Right lobe of liver (tissue), 4 donors: ENCODE measurements around the gene YKT6.
A peak's percentile ranks its signal among the peaks of the same experiment; 100 is the strongest.

Experiments
- POLR2A ChIP-seq: fragments of 450-650 bp; IDR thresholded peaks from one replicate; pipeline ENCODE4 v1.6.1; 2017; ENCODE audit warnings: antibody characterized with exemption, mild to moderate bottlenecking
- TF ChIP-seq, protein P1 (sequence below), 4 donors: fragments of 200-600 bp in 3 of 4; fragments of 450-650 bp in 1 of 4; IDR thresholded peaks; one replicate each; pipeline versions ENCODE4 v1.5.1 to v1.8.0; 2016 to 2022; ENCODE audit warnings: antibody characterized with exemption in 4 of 4, mild to moderate bottlenecking in 2 of 4
- donor health status: DM: no; HTN: no; CAD: no.
- donor health status: DM: no; HTN: no; CAD: no.
- donor health status: DM: no; HTN: yes; CAD: no.

DNA sequence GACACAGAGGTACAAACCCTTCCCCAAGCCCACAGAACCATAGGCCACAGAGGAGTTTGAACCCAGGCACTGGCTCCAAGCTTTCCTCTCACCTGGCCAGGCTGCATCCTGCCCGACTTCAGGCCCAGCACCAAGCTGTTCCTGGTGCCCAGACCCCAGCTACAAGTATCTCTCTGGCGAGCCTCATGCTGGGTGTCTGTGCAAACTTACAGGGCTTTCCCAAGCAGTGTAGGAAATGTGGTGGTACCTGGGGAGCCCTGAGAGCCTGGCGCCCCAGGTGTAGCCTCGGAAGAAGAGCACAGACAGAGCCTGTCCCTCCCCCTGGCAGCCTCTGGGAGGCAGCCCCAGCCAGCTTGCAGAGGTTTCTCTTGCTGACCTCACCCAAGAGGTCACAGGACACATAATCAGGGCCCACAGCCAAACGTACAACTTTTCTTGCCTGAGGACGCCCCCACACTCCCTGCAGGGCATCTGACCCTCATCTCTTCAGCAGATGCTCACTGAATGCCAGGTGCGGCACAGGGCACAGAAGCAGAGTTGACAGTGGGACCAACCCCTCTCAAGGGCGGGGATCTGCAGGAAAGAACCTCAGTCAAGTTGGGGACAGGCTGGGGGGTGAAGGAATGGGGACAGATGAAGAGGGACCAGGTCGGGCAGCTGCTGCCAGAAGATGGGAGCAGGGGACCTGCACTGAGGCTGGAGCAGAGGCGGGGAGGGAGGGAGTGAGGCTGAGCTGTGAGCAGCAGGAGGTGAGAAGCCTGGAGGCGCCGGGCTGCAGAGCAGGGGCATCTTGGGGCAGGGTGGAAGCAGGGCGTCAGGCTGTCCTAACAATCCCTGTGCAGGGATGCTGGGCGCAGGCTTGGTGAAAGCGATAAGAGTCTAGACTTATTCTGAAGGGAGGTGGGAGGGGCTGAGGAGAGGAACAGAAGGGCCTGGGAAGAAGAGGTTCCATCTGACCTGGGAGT lies 43.4 kb upstream of the YKT6 start:
- TF ChIP-seq, protein P1, sequence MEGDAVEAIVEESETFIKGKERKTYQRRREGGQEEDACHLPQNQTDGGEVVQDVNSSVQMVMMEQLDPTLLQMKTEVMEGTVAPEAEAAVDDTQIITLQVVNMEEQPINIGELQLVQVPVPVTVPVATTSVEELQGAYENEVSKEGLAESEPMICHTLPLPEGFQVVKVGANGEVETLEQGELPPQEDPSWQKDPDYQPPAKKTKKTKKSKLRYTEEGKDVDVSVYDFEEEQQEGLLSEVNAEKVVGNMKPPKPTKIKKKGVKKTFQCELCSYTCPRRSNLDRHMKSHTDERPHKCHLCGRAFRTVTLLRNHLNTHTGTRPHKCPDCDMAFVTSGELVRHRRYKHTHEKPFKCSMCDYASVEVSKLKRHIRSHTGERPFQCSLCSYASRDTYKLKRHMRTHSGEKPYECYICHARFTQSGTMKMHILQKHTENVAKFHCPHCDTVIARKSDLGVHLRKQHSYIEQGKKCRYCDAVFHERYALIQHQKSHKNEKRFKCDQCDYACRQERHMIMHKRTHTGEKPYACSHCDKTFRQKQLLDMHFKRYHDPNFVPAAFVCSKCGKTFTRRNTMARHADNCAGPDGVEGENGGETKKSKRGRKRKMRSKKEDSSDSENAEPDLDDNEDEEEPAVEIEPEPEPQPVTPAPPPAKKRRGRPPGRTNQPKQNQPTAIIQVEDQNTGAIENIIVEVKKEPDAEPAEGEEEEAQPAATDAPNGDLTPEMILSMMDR (IDR thresholded peaks at IDR 0.05), result peak; percentile 30 to 55 (median 41)
- TF ChIP-seq POLR2A, result no peak
